UCSD-AML1 (cell line): ENCODE data around the gene TADA3.

Experiments used
- DNase-seq: peaks from one replicate; lab custom pipeline; 2025; ENCODE audit not compliant: unreplicated experiment; lab: John Stamatoyannopoulos, UW

TADA3 gene

GRCh38 chr3:9792405-9793160 lies at the start of gene TADA3, which contains the start of gene ARPC4:
Gene TADA3, minus strand, starts transcription at chr3:9792473. Its CDS starts 1,007 bp downstream, at chr3:9791466.
Gene ARPC4, plus strand, starts transcription at chr3:9793082. Its CDS starts 40 bp downstream, at chr3:9793122.
- peak; percentile 96 for DNase-seq

GRCh38 chr3:9841015-9841414 lies 48.7 kb upstream of the TADA3 start:
- DNase-seq: no peak

DNA sequence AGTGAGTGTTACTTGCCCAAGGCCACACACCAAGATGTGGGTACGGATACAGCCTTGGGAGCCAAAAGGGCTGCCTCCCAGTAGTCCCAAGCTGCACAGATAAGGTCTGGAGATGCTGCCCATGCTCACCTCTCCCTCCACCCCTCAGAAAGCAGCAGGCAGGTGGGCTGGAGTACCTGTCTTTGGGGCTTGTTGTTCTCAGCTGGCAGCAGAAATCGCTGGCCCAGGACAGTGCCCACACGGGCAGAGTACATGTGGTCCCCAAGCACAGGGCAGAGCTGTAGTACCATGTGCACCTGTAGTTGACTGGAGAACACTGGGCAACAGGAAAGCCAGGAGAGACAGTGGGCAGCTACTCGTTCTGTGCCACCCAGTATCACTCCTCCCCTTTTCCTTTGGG lies 46.6 kb upstream of the TADA3 start:
- DNase-seq: no peak

DNA sequence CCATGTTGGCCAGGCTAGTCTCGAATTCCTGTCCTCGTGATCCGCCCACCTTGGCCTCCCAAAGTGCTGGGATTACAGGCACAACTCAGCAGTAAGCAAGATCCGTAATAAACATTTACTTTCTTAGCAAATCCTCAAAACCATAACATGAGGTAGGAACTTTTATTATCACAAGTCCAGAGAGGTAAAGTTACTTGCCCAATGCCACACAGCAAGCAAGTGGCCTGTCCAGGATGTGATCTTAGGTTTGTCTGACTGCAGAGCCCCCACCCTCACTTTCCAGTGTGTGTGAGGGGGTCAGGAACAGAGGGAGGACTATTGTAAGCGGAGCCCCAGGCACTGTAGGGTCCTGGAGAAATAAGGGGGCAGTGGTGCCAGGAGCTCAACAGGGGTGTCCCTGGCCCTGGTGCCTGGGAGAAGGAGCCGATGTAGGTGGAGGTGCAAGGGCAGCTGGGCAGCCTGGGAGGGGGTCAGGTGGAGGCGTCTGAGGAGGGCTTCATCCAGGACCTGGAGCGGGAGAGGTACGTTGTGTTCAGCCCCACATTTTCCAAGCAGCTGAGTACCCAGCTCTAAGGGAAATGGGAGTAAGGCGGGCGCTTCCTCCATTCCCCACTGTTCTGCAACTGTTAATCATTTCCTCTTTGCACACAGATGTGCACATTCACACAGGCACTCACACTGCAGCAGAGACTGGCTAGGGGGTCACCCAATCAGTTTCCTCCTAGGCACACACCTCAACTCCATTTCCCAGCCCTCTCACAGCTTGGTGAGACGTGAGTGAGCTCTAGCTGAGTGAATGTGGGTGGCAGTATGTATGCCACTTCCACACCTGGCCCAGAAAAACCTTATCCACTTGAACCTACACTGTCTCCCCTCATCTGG lies 45.7 kb upstream of the TADA3 start:
- DNase-seq: peak; percentile 59

GRCh38 chr3:9834520-9835380 lies 42.5 kb upstream of the TADA3 start:
- no peak for DNase-seq

GRCh38 chr3:9833078-9833477 lies 40.8 kb upstream of the TADA3 start:
- no peak for DNase-seq

DNA sequence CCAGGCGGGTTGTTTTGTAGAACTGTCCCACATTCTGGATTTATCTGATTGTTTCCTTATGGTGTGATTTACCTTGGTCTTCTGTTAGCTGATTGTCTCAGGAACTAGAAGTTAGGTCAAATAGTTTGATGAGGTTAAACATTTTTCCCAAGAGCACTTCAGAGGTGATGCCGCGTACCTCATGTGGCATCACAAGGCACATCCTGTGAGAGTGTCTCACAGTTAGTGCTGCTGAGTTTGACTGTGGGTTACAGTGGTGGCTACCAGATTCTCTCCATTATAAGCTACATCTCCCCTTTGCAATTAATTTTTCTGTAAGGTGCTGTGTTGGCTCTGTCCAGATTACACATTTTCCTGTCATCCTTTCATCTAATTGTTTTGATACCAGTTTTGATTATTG lies 39.0 kb upstream of the TADA3 start:
- DNase-seq: no peak

DNA sequence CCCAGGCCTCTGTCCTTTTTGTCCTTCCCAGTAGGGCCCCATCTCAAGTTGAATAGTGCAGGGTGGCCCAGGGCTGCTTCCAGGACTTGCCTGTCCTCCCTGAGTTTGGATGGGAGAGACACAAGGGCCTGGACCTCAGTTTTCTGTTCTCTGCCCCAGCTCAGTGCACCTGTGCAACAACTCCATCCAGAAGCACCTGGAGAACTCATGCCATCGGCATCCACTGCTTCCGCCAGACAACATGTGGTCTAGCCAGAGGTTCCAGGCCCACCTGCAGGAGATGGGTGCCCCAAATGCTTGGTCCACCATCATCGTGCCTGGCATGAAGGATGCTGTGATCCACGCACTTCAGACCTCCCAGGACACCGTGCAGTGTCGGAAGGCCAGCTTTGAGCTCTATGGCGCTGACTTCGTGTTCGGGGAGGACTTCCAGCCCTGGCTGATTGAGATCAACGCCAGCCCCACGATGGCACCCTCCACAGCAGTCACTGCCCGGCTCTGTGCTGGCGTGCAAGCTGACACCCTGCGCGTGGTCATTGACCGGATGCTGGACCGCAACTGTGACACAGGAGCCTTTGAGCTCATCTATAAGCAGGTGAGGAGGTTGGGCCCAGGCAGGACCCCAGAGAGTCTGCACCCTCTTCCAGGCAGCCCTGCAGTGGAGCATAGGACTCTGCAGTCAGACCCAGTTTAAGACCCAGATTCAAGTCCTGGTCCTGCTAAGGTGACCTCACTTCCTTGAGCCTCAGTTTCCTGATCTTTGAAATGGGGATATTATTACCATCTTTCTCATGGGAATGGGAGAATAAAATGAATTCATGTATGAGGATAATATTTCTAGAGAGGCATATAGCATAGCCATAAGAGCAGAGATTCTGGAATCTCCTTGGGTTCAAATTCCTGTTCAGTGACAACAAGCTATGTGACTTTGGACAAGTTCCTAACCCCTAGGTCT lies 36.8 kb upstream of the TADA3 start:
- no peak for DNase-seq

GRCh38 chr3:9826815-9827573 lies 34.7 kb upstream of the TADA3 start:
- peak; percentile 28 for DNase-seq

DNA sequence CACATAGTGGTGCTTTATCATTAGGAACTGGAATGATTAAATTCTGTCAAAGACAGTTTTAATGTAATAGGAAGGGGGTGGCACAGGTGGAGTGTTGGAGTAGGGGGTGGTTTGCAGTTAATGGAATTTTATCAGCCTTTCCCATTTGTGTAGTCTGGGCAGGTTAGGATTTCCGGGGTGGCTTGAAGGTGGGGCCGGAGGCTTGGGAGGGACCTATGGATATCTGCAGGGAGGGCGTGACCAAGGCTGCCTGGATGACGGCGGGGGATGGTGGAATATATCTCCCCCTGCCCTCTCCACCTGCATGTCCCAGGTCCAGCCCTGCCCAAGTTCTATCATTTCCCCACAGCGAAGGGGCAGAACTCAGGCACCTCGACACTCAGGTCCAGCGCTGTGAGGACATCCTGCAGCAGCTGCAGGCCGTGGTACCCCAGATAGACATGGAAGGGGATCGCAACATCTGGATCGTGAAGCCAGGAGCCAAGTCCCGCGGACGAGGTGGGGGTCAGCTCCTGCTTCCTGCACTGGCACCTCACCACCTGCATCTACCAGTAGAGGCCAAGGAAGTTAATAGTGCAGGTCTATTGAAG lies 33.3 kb upstream of the TADA3 start:
- DNase-seq: no peak

- DNase-seq: no peak
These were observed 28.7 kb upstream of the TADA3 start for GRCh38 chr3:9820946-9821345.

- no peak for DNase-seq
These were observed 28.3 kb upstream of the TADA3 start for GRCh38 chr3:9820543-9820942.

- no peak for DNase-seq
These were observed 26.5 kb upstream of the TADA3 start for GRCh38 chr3:9818666-9819335.

DNA sequence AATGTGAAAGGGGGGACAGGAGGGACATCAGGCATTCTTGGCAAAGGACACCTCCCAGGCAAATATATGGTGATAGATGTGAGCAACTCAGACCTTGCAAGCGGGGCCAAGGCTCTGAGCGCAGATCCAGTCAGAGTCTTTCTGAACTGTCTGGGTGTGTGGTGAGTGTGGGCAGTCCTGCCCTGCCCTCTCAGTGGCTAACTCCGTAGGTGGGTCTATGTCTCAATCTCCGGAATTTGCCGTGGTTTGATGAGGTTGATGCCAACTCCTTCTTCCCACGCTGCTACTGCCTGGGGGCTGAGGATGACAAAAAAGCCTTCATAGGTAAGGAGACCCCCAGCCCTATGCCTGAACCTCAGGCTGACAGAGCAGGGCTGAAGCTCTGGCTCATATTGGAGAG lies 25.2 kb upstream of the TADA3 start:
- no peak for DNase-seq

- DNase-seq: no peak
These were observed 23.7 kb upstream of the TADA3 start for GRCh38 chr3:9815986-9816385.

DNA sequence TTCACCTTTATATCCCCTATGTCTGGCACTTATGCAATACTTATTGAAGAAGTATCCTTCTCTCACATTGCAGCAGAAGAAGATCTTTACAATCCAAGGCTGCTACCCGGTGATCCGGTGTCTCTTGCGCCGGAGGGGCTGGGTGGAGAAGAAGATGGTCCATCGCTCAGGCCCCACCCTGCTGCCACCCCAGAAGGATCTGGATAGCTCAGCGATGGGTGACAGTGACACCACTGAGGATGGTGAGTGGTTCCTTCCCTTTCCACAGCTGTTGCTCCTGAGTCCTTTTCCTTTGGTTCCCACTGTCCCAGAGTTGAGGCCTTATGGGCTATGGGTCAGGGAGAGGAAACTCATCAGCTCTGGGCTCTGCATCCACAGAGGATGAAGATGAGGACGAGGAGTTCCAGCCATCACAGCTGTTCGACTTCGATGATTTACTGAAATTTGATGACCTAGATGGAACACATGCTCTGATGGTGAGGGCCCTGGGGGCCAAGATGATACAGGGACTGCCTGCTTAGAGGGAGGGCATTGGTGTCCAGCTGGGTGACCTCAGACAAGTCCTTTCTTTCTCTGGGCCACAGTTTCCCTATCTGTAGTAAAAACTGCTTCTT lies 20.7 kb upstream of the TADA3 start:
- no peak for DNase-seq

DNA sequence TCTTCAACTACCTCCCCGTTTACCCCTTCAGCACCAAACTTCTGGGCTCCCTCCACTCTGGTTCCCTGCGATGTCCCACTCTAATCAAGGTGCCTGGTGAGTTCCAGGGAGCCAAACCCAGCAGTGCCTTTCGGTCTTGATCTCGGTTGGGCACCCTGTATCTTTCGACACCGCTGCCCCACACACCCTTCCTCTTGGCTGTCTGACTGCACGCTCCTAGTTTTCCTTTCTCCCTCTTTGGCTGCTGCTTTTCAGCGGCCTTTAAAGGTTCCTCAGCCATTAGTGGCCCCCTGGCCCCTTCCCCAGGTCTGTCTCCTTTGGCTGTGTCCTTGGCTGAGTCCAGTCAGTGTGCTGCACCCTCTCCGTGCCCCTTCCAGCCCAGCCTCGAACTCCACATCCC lies 18.6 kb upstream of the TADA3 start:
- DNase-seq: no peak

- DNase-seq: no peak
These were observed 18.1 kb upstream of the TADA3 start for GRCh38 chr3:9810433-9810770.
